Ovary (tissue), 1 donor: ENCODE data around the gene PABPC1L2B.
"Not testable (repeated sequence)": the region's sequence is repeated elsewhere in the genome, so short reads cannot be mapped to it uniquely, and the experiment has no call there.

Source experiments
- EP300 ChIP-seq: sonication (generic); formaldehyde crosslinking; IDR thresholded peaks from one replicate; pipeline ENCODE4 v1.6.1; 2017; ENCODE audit warnings: antibody characterized with exemption
- POLR2A ChIP-seq: fragments of 450-650 bp; IDR thresholded peaks from one replicate; pipeline ENCODE4 v1.6.1; 2017; ENCODE audit warnings: antibody characterized with exemption, mild to moderate bottlenecking, moderate library complexity

GRCh38 chrX:73022093-73022445 is 19.3 kb downstream of the PABPC1L2B start:
- not testable (repeated sequence) for TF ChIP-seq POLR2A, EP300
